Smooth muscle cell (in vitro differentiated cells): ENCODE data around the gene DBF4. TPM values are rescaled to one million over a fixed set of nuclear protein-coding genes. Genes with fewer than 3 reads are reported as not detected.

Experiments used
- DNase-seq: peaks from one replicate; lab custom pipeline; 2025; ENCODE audit not compliant: unreplicated experiment; lab: John Stamatoyannopoulos, UW
- H2AFZ ChIP-seq: fragments of 200-600 bp; sonication (generic); 2 replicates; pipeline ENCODE4 v1.6.0; 2016; ENCODE audit warnings: antibody characterized with exemption, low read depth, mild to moderate bottlenecking
- H3F3A ChIP-seq: fragments of 200-600 bp; sonication (generic); 2 replicates; pipeline ENCODE4 v1.6.0; 2017; ENCODE audit warnings: antibody characterized with exemption, low read depth
- H3K27ac ChIP-seq: fragments of 200-600 bp; sonication (generic); 2 replicates; pipeline ENCODE4 v1.5.1; 2016; ENCODE audit warnings: low read depth, mild to moderate bottlenecking
- H3K27me3 ChIP-seq: fragments of 200-600 bp; sonication (generic); 2 replicates; pipeline ENCODE4 v1.6.1; 2016; ENCODE audit warnings: low read depth, mild to moderate bottlenecking
- H3K36me3 ChIP-seq: fragments of 200-600 bp; sonication (generic); 2 replicates; pipeline ENCODE4 v1.5.1; 2016; ENCODE audit warnings: low read depth
- H3K4me1 ChIP-seq: fragments of 200-600 bp; sonication (generic); 2 replicates; pipeline ENCODE4 v1.5.1; 2016; ENCODE audit warnings: low read depth
- H3K4me2 ChIP-seq: fragments of 200-600 bp; sonication (generic); 2 replicates; pipeline ENCODE4 v1.6.0; 2016; ENCODE audit warnings: mild to moderate bottlenecking
- H3K4me3 ChIP-seq: fragments of 200-600 bp; sonication (generic); 2 replicates; pipeline ENCODE4 v1.5.1; 2016; ENCODE audit warnings: mild to moderate bottlenecking
- H3K79me2 ChIP-seq: fragments of 200-600 bp; sonication (generic); 2 replicates; pipeline ENCODE4 v1.6.0; 2016; ENCODE audit warnings: low read depth, mild to moderate bottlenecking
- H3K9ac ChIP-seq: fragments of 200-600 bp; sonication (generic); 2 replicates; pipeline ENCODE4 v1.6.0; 2016; ENCODE audit warnings: low read depth
- H3K9me3 ChIP-seq: fragments of 200-600 bp; sonication (generic); replicated peaks from 2 replicates; pipeline ENCODE4 v1.5.1; 2016; ENCODE audit warnings: low read depth
- H4K20me1 ChIP-seq: fragments of 200-600 bp; sonication (generic); 2 replicates; pipeline ENCODE4 v1.6.0; 2016; ENCODE audit warnings: low read depth
- WGBS: methylation state at CpG from one replicate; pipeline ENCODE4 v1.1.7; 2016; ENCODE audit warnings: low lambda C conversion rate; 5-methylcytosine and 5-hydroxymethylcytosine counted together
- polyA plus RNA-seq: library from polyadenylated mRNA; unstranded; fragments of >200 nt; fragmentation: Nextera tagmentation; extraction: Ambion mirVana; gene quantifications from 2 replicates; pipeline ENCODE4 v1.2.1, GENCODE V29; 2016
- total RNA-seq: library from RNA; depleted of rRNA; stranded (reverse); fragments of >200 nt; gene quantifications from 2 replicates; pipeline ENCODE4 v1.2.3, GENCODE V29; 2014
- TF ChIP-seq, protein P1 (sequence below): fragments of 200-600 bp; sonication (generic); IDR thresholded peaks from 2 replicates; pipeline ENCODE4 v1.5.1; 2017; ENCODE audit warnings: borderline replicate concordance, mild to moderate bottlenecking, antibody characterized with exemption; ENCODE audit not compliant: insufficient read depth, poor library complexity, severe bottlenecking

DBF4 gene
- total and polyA plus RNA-seq, 2 experiments from 2014 or later, result 10.7 to 11.0 TPM

DNA sequence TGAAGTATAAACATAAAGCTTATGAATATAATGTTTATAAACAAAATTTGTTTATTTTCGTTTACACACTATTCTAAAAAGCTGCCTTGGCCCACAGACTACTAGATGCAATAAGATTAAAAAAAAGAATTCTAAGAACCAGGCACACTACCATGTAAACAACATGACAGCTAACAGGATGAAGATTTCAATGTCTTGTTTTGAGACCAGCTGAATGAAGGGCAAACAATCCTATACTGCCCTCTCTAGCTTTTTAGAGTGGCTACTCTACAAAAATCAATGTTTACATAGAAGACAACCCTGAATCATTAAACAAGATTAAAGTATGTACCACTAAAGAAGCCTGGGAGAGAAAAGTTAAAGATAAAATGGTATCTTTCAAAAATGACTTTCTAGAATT lies 38.7 kb upstream of the DBF4 start:
- TF ChIP-seq, protein P1, sequence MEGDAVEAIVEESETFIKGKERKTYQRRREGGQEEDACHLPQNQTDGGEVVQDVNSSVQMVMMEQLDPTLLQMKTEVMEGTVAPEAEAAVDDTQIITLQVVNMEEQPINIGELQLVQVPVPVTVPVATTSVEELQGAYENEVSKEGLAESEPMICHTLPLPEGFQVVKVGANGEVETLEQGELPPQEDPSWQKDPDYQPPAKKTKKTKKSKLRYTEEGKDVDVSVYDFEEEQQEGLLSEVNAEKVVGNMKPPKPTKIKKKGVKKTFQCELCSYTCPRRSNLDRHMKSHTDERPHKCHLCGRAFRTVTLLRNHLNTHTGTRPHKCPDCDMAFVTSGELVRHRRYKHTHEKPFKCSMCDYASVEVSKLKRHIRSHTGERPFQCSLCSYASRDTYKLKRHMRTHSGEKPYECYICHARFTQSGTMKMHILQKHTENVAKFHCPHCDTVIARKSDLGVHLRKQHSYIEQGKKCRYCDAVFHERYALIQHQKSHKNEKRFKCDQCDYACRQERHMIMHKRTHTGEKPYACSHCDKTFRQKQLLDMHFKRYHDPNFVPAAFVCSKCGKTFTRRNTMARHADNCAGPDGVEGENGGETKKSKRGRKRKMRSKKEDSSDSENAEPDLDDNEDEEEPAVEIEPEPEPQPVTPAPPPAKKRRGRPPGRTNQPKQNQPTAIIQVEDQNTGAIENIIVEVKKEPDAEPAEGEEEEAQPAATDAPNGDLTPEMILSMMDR, result no peak
- WGBS, result 82% methylated on average over 1 of the region's 1 CpG
- no peaks in the 10 kb centered on the region for H3K27me3 ChIP-seq

DNA sequence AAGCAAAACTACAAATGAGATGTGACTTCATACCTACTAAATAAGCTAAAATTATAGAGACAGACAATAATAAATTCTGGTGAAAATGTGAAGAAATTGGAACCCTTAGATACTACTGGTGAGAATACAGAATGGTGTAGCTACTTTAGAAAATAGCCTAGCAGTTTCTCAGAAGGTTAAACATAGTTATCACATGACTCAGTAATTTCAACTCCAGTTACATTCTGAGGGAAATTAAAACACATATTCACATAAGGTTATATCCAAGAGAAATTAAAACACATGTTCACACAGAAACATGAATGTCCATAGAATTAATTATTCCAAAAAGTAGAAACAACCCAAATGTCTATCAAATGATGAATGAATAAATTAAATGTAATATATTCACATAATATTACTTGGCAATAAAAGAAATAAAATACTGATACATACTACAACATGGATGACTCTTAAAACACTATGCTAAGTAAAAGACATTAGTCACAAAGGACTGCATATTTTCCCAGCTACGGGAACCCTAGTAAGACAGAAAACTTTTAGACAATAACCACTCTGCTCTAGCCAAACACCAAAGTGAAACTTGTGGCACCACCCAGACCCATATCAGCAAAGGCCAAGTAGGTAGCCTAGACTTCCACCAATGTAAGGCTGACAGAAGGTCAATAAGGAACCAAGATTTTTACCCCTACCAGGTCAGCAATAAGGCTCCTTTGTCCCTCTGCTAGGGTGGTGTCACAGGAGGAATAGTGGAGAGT lies 25.3 kb upstream of the DBF4 start:
- Histone ChIP-seq H3K27me3 (no peaks in the 10 kb centered on the region), H3K27ac (no peak overlapping the region), H4K20me1 (no peaks in the 10 kb centered on the region), H3K4me3 (no peak overlapping the region), H3K79me2 (no peaks in the 10 kb centered on the region), H3K4me1 (no peaks in the 10 kb centered on the region), H2AFZ (no peak overlapping the region), H3K36me3 (no peaks in the 10 kb centered on the region), H3F3A (no peaks in the 10 kb centered on the region), H3K9ac (no peak overlapping the region), H3K9me3 (no peaks in the 10 kb centered on the region), H3K4me2 (no peak overlapping the region)
- WGBS, result 84% methylated on average over 1 of the region's 1 CpG
- DNase-seq, result no peak
- TF ChIP-seq, protein P1, result no peak

More for the DNA sequence above, 38.7 kb upstream of the DBF4 start:
- H3F3A ChIP-seq, result no peaks in the 10 kb centered on the region
- H3K4me2 ChIP-seq, result no peak overlapping the region
- no peaks in the 10 kb centered on the region for H3K36me3 ChIP-seq
- no peak overlapping the region for H3K4me3 ChIP-seq
- H3K4me1 ChIP-seq, result no peaks in the 10 kb centered on the region
- H2AFZ ChIP-seq, result no peak overlapping the region
- H4K20me1 ChIP-seq, result no peaks in the 10 kb centered on the region
- DNase-seq, result no peak
- no peaks in the 10 kb centered on the region for H3K9me3 ChIP-seq
- H3K79me2 ChIP-seq, result no peaks in the 10 kb centered on the region
- H3K9ac ChIP-seq, result no peak overlapping the region
- no peak overlapping the region for H3K27ac ChIP-seq

DNA sequence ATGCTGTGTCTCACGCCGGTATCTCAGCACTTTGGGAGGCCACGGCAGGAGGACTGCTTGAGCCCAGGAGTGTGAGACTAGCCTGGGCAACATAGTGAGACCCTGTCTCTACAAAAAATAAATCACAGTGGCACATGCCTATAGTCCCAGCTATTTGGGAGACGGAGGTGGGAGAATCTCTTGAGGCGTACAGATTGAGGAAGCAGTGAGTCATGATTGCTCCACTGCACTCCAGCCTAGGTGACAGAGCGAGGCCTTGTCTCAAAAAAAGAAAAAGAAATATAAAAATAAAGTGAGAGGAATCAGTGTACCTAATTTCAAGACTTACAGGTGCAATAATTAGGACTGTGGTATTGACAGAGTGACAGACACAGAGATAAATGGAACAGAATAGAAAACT lies 24.0 kb upstream of the DBF4 start:
- no peak overlapping the region for H2AFZ ChIP-seq
- no peaks in the 10 kb centered on the region for H3F3A ChIP-seq
- no peak overlapping the region for H3K4me2 ChIP-seq
- H4K20me1 ChIP-seq, result no peaks in the 10 kb centered on the region
- no peaks in the 10 kb centered on the region for H3K27me3 ChIP-seq
- H3K27ac ChIP-seq, result no peak overlapping the region
- WGBS, result 92% methylated on average over 6 of the region's 6 CpGs
- TF ChIP-seq, protein P1, result no peak
- H3K36me3 ChIP-seq, result no peaks in the 10 kb centered on the region
- no peaks in the 10 kb centered on the region for H3K79me2 ChIP-seq
- no peak for DNase-seq
- no peak overlapping the region for H3K9ac ChIP-seq
- H3K9me3 ChIP-seq, result no peaks in the 10 kb centered on the region
- no peak overlapping the region for H3K4me3 ChIP-seq
- no peaks in the 10 kb centered on the region for H3K4me1 ChIP-seq

DNA sequence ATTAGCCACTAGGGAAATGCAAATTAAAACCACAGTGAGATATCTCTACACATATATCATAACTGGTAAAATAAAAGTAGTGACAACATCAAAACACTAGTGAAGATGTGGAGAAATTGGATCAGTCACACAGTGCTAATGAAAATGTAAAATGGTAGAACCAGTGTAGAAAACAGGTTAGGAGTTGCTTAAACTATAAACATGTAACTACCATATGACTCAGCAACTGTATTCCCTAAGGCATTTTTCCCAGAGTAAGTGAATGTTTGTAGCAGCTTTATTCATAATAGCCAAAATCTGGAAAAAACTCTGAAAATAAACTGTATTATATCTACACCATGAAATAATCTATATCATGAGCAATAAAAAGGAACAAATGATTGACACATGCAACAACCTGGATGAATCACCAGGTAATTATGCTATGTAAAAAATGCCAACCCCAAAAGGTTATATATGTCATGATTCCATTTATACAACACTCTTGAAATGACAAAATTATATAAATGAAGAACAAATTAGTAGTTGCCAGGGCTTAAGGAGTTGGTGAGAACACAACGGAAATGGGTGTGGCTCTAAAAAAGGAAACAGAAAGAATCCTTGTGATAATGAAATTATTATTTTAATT lies 22.9 kb upstream of the DBF4 start:
- WGBS, result 96% methylated on average over 1 of the region's 1 CpG
- H3K9me3 ChIP-seq, result no peaks in the 10 kb centered on the region
- H3K36me3 ChIP-seq, result peaks cover 3% of the 10 kb centered on the region
- no peak for DNase-seq
- TF ChIP-seq, protein P1, result no peak
- H3K27me3 ChIP-seq, result no peaks in the 10 kb centered on the region
- H3K9ac ChIP-seq, result no peak overlapping the region
- H3K4me2 ChIP-seq, result no peak overlapping the region
- H2AFZ ChIP-seq, result no peak overlapping the region
- no peaks in the 10 kb centered on the region for H3K79me2 ChIP-seq
- no peaks in the 10 kb centered on the region for H3F3A ChIP-seq
- no peak overlapping the region for H3K4me3 ChIP-seq
- H3K27ac ChIP-seq, result no peak overlapping the region
- H3K4me1 ChIP-seq, result no peaks in the 10 kb centered on the region
- H4K20me1 ChIP-seq, result no peaks in the 10 kb centered on the region
